Stimulated activated CD4-positive, alpha-beta T cell treated with anti-CD3 and anti-CD28 coated beads, TNF-alpha, amount 100 ng/mL, for 4 hours (primary cell): Measurements from ENCODE around the gene ZNF385C.
A peak's percentile ranks its signal among the peaks of the same experiment; 100 is the strongest.

Experiments used
- DNase-seq, 3 experiments: peaks; one replicate each; pipeline ENCODE4 v3.0.0-alpha.2; 2020; ENCODE audit warnings: low read depth in 3 of 3

Gene ZNF385C

GRCh38 chr17:42051013-42051400 lies 47.3 kb downstream of the ZNF385C start:
- DNase-seq, result no peak

GRCh38 chr17:42050393-42051012 lies 47.8 kb downstream of the ZNF385C start, which contains the start of gene C17orf113:
TSS of gene C17orf113 (minus strand) at chr17:42050601. CDS start at chr17:42043376, 7,225 bp downstream.
- DNase-seq, result peak in 1 of 3 experiments; percentile 18

GRCh38 chr17:42049834-42050392 lies 48.4 kb downstream of the ZNF385C start:
- no peak for DNase-seq

DNA sequence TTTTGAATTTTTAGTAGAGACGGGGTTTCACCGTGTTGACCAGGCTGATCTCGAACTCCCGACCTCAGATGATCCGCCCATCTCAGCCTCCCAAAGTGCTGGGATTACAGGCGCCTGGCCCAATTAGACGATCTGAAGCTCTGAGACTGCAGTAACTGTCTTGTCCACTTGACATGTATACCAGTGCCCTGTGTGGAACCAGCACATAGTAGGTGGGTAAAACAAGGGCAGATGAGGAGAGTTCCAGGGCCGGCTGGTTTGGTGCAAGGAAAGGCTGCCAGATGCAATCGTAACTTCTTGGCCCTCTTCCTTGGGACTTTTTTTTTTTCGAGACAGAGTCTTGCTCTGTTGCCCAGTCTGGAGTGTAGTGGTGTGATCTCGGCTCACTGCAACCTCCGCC lies 50.9 kb downstream of the ZNF385C start:
- no peak for DNase-seq

- no peak for DNase-seq
These were observed 52.6 kb downstream of the ZNF385C start for GRCh38 chr17:42045719-42046118.

DNA sequence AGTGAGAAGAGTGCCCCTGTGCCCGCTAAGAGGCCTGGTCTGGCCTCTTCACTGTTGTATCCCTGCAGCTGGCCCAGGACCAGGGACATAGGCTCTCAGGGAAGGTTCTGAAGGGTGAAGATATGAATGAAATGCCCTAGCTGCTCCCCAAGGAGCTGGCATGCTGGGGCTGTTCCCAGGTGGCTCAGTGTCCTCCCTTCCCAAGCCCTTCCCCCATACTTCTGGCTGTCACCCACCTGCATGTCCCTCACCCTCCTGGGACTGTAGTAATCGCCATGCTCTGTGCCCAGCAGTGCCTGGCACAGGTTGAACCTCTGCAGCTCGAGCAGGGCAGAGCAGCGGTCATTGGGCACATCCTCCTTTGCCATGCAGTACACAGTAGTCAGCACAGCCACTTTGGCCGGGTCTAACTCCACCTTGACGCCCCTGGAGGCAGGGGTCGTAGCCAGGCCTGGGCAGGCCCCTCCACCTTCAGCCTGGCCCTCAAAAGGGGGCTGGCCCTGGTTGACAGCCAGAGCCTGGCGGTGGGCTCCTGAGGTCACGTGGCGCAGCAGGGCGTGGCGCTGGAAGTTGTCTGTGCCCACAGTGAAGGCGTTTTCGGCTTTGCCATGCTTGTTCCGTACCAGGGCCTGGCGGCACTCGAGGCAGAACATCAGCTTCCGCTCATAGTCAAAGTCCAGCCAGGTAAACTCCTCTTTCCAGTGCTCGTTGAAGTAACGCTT lies 55.5 kb downstream of the ZNF385C start:
- no peak for DNase-seq

DNA sequence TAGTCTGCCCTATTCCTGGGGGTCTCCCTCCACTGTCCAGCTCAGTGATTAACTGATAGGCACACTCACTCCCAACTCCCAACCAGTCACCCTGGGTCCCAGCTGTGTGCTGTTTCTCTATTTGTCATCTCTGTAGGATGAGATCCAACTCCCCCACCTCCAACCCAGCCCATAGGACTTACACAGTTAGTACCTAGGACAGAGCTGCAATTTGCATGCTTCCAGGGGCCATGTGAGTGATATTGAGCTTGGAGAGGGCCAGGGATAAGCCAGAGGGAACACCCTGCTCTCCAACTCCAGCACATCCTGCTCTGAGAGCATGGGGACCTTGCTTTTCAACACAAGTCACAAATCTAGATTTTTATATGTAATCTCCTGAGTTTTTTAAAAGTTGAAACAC lies 56.7 kb downstream of the ZNF385C start:
- DNase-seq, result no peak

DNA sequence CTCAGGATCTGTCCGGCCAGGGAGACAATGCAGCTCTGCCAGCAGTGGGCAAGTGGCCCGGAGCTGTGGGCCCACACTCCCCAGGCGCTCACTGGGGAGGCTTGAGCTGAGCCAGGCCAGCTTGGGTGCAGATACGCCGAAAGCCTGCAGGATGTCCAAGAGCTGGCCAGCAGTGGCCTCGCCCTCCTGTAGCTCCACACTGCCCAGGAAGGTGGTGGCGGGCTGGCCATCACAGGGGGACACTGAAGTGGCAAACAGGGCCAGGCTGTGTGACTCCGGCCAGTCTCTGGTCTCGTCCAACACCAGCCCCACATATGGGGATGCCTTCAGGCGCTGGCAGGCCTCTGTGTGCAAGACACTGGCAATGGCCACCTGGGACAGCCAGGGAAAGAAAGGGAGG lies 57.5 kb downstream of the ZNF385C start:
- DNase-seq, result no peak

DNA sequence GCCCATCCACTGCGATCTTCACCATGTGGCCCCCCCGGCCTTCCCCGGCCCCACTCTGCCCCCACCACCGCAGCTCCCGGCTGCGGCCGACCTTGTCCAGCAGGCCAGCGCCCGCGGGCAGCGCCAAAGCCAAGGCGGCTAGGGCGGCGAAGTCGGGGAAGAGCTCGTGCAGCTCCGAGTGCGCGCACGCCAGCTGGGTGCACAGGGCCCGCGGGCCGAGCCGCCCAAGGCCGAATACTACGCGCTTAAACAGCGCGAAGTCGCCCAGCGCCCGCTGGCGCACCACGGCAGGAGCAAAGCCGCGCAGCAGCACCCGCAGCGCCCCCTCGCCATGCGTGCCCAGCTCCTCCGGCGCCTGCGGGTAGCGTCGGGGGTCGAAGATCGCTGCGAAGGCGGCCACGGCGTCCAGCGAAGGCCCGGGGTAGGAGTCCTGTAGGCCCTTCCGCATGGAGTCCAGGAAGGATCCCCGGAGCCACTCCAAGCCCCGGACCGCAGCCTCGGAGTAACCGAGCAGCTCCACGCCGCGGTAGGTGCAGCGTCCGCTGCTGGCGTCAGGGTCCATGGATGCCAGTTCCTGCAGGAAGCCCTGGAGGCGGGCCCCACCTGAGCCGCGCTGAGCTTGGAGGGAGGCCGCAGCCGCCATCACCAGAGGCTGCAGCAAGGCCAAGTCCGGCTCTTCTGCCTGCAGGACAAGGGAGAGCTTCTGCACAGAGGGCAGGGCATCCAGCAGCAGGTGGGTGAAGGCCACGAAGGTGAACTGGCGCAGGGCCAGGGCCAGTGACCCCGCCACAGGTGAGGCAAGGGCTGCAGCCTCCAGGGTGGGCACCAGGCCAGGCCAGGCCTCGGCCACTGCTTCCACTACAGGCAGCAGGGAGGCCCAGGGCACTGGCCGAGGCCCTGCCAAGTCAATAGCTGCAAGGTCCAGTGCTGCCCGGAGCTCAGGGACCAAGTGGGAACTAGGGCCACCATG lies 58.2 kb downstream of the ZNF385C start:
- DNase-seq, result no peak

DNA sequence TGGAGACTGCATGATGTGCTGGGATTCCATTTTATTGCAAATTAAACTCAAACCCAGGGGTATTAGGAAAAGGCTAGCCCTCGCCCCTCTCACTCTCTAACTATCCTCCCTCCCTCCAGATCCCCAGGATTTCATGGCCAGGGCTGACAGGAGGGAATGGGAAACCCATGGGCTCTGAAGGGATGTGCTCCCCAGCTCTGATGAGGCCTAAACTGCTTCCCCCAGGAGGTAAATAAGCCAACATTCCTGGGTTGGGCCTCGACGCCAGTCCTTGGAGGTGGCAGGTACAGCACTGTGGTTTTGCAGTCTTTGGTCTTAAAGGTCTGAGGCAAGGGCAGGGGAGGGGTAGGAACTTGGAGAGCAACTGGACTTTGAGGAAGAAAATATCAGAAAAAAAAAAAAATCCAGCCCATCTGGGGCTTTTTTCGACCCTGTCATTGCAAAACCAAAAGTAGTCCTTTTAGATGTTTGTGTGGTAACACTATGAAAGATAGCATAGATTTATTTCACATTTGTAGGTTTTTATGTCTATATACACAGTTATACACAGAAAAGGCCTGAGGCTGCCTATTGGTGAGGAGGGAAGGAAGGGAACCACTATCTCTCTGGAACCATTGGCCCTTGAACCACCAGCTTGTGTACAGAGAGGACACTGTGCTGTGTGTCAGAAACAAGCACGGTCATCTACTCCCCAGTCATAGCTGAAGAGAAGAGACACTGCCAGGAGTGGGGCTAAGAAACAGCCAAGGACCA lies 59.9 kb downstream of the ZNF385C start:
- DNase-seq, result no peak

DNA sequence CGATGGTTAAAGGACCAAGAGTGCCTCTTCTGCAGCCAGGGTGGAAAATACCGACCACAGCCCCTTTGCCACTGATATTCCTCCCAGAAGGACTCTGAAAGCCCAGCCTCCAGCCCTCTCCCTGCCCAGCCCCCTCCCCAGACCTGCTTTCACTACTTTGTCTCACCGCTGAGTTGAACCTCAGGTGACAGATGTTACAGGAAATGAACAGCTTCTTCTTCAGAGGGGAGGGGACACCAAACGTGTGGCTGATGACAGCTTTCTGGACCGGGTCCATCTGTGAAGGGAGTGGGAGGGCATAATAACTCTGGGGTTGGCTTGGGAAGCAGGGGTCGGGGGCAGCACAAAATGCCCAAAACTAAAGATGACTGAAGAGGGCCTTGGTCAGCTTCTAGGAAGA lies 64.2 kb downstream of the ZNF385C start:
- DNase-seq, result no peak

DNA sequence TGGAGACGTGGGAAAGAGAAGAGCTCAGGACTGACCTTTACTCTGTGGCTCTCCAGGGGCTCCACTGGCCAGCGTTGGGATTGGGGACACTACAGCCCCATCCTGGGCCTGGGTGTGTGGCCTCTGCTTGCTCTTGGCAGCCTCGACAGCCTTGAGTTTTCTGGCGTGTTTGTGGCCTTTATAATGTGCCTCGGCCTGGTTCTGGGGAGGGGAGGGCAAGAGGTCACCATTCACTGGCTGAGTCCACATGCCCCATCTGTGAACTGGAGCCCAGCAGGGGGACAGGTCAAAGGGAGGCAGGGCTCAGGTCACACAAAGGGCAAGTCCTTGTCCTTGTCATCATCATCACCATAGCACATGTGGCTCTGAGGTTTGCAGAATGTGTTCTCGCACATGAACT lies 66.7 kb downstream of the ZNF385C start:
- no peak for DNase-seq

DNA sequence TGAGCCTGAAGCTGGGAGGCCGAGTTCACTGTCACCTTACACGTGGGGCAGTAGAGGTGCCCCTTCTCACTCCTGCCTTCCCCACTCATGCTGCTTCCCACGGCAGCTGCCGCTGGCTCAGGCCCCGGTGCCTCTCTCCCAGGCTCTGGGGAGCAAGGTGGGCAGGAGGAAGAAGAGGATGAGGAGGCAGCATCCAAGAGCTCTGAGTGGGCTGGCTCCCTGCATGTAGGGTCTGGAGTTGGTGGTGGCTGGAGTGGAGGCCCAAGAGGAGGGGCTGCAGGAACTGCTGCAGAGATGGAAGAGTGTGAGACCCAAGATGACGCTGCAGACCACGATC lies 69.5 kb downstream of the ZNF385C start:
- DNase-seq, result no peak

GRCh38 chr17:42027961-42028790 lies 70.1 kb downstream of the ZNF385C start:
- no peak for DNase-seq

- DNase-seq, result no peak
These were observed 70.7 kb downstream of the ZNF385C start for GRCh38 chr17:42027590-42027889.

- DNase-seq, result no peak
These were observed 71.2 kb downstream of the ZNF385C start for GRCh38 chr17:42026857-42027589.

- DNase-seq, result no peak
These were observed 72.3 kb downstream of the ZNF385C start for GRCh38 chr17:42025936-42026335.

GRCh38 chr17:42025191-42025579 lies 73.1 kb downstream of the ZNF385C start:
- no peak for DNase-seq

- no peak for DNase-seq
These were observed 74.5 kb downstream of the ZNF385C start for GRCh38 chr17:42023524-42024349.
